K562 (cell line): ENCODE measurements around the gene KIF4B. TPM values are rescaled to one million over a fixed set of nuclear protein-coding genes. Genes with fewer than 3 reads are reported as not detected.

ENCODE experiments used
- ATAC-seq: fragments of 200-7000 bp; cut with Tn5 transposase; 3 replicates; pipeline ENCODE4 v1.9.1; 2020; ENCODE audit warnings: moderate library complexity
- BruUV-seq: library from RNA; stranded (reverse); fragments of 400-500 nt; replicated peaks from 2 replicates; lab custom pipeline; 2021; lab: Mats Ljungman, UMichigan
- CTCF ChIA-PET: fragments of 300-600 bp; formaldehyde crosslinking; extraction: SDS; loops from one replicate; lab custom pipeline; 2021; ENCODE audit warnings: low intra/inter-chr PET ratio; lab: Yijun Ruan, JAX
- POLR2A ChIA-PET: fragments of 300-600, 350-650 bp; sonication (Branson Sonifier 250); formaldehyde crosslinking; extraction: SDS; loops from one replicate; lab custom pipeline; 2021; ENCODE audit warnings: antibody characterized with exemption, inconsistent platforms; lab: Yijun Ruan, JAX
- DNase-seq, 4 experiments: peaks; one replicate each; pipeline versions ENCODE4 v3.0.0 to v3.0.0-alpha.2; 2011 to 2018; ENCODE audit warnings: low spot score in 3 of 4, mixed read lengths in 3 of 4; ENCODE audit errors: extremely low read depth in 1 of 4
- FAIRE-seq: peaks from 2 replicates; lab custom pipeline; 2011; peaks lifted over from hg19 to GRCh38; lab: Jason Lieb, UNC
- H2AFZ ChIP-seq: 2 replicates; pipeline ENCODE4 v1.6.0; 2011; ENCODE audit warnings: low read depth, low read length, control low read depth, inconsistent platforms
- H3K27ac ChIP-seq: fragments of 200-600 bp; 3 replicates; pipeline ENCODE4 v1.8.0; 2011; ENCODE audit warnings: low read depth, mild to moderate bottlenecking, control low read depth, inconsistent platforms, low read length, moderate library complexity, mixed read lengths; ENCODE audit errors: extremely low read depth
- H3K27me3 ChIP-seq, 2 experiments: fragments of 300-600 bp in 1 of 2; 2 replicates in 1 of 2; 3 replicates in 1 of 2; pipeline versions ENCODE4 v1.6.0 to v1.8.0; 2011; ENCODE audit warnings: inconsistent platforms in 2 of 2, low read length in 2 of 2, mild to moderate bottlenecking in 1 of 2, mixed read lengths in 1 of 2, moderate library complexity in 1 of 2; ENCODE audit not compliant: control insufficient read depth in 2 of 2, insufficient read depth in 2 of 2
- H3K36me3 ChIP-seq: fragments of 300-600 bp; 3 replicates; pipeline ENCODE4 v1.8.0; 2011; ENCODE audit warnings: mild to moderate bottlenecking, low read length, inconsistent platforms; ENCODE audit not compliant: control insufficient read depth, insufficient read depth
- H3K4me1 ChIP-seq, 2 experiments: fragments of 200-600 bp in 1 of 2; replicated peaks in 1 of 2; 2 replicates in 1 of 2; 3 replicates in 1 of 2; pipeline versions ENCODE4 v1.5.1 to v1.8.0; 2011; ENCODE audit warnings: inconsistent platforms in 2 of 2, low read length in 2 of 2, mild to moderate bottlenecking in 1 of 2, mixed read lengths in 1 of 2, moderate library complexity in 1 of 2; ENCODE audit not compliant: control insufficient read depth in 2 of 2, insufficient read depth in 2 of 2
- H3K4me2 ChIP-seq: 2 replicates; pipeline ENCODE4 v1.6.1; 2011; ENCODE audit warnings: low read length, control low read depth, inconsistent platforms, mixed read lengths; ENCODE audit not compliant: insufficient read depth
- H3K4me3 ChIP-seq: fragments of 200-600 bp; sonication (generic), shearing (Covaris generic); 2 replicates; pipeline ENCODE4 v1.5.1; 2016; ENCODE audit warnings: control low read depth, inconsistent platforms
- H3K79me2 ChIP-seq: fragments of 200-600 bp; 3 replicates; pipeline ENCODE4 v1.8.0; 2011; ENCODE audit warnings: low read length, inconsistent platforms; ENCODE audit not compliant: control insufficient read depth, insufficient read depth
- H3K9ac ChIP-seq, 2 experiments: 2 replicates each; pipeline versions ENCODE4 v1.6.0 to v1.6.1; 2011; ENCODE audit warnings: low read depth in 2 of 2, low read length in 2 of 2, control low read depth in 1 of 2, inconsistent platforms in 1 of 2, mild to moderate bottlenecking in 1 of 2, mixed read lengths in 1 of 2; ENCODE audit not compliant: insufficient read depth in 1 of 2
- H3K9me1 ChIP-seq: one replicate; pipeline ENCODE4 v1.6.0; 2011; ENCODE audit warnings: inconsistent platforms, mild to moderate bottlenecking, low read length, moderate library complexity; ENCODE audit not compliant: control insufficient read depth, insufficient read depth
- H3K9me3 ChIP-seq: replicated peaks from 2 replicates; pipeline ENCODE4 v1.5.1; 2011; ENCODE audit warnings: low read depth, low read length, inconsistent platforms; ENCODE audit not compliant: control insufficient read depth, insufficient read depth
- H4K20me1 ChIP-seq: replicated peaks from 2 replicates; pipeline ENCODE4 v1.6.1; 2011; ENCODE audit warnings: low read length, inconsistent platforms, mixed read lengths; ENCODE audit not compliant: control insufficient read depth, insufficient read depth
- CBX5 ChIP-seq: IDR thresholded peaks from 2 replicates; pipeline ENCODE4 v1.6.1; 2014; ENCODE audit warnings: low read depth, borderline replicate concordance
- HCFC1 ChIP-seq: IDR thresholded peaks from 2 replicates; pipeline ENCODE4 v1.6.1; 2012; ENCODE audit warnings: low read depth, low read length, improper control_type of control experiment
- ILK ChIP-seq: fragments of 450-650 bp; IDR thresholded peaks from 2 replicates; pipeline ENCODE4 v1.6.1; 2016; ENCODE audit warnings: missing genetic modification characterization, low read depth, mild to moderate bottlenecking, missing compliant biosample characterization, moderate library complexity, borderline replicate concordance
- MYBL2 ChIP-seq, 2 experiments: fragments of 450-650 bp in 1 of 2; sonication (generic) in 1 of 2; formaldehyde crosslinking in 1 of 2; IDR thresholded peaks; 2 replicates each; pipeline versions ENCODE4 v1.6.1 to v1.8.1; 2017 to 2022; ENCODE audit warnings: borderline replicate concordance in 1 of 2, inconsistent platforms in 1 of 2, low read depth in 1 of 2, mild to moderate bottlenecking in 1 of 2, missing genetic modification reagents in 1 of 2, moderate library complexity in 1 of 2
- PHTF2 ChIP-seq: fragments of 250-450 bp; sonication (Bioruptor Pico); IDR thresholded peaks from 2 replicates; pipeline ENCODE4 v1.5.0; 2021; ENCODE audit warnings: mild to moderate bottlenecking
- RFX5 ChIP-seq: IDR thresholded peaks from 2 replicates; pipeline ENCODE4 v1.6.1; 2011; ENCODE audit warnings: low read depth, mild to moderate bottlenecking, improper control_type of control experiment, low read length
- SP2 ChIP-seq: IDR thresholded peaks from 2 replicates; pipeline ENCODE4 v1.6.1; 2011; ENCODE audit warnings: mild to moderate bottlenecking, low read depth, low read length, moderate library complexity; ENCODE audit not compliant: poor library complexity, severe bottlenecking; ENCODE audit errors: extremely low read depth
- TEAD2 ChIP-seq: fragments of 450-650 bp; IDR thresholded peaks from 2 replicates; pipeline ENCODE4 v1.6.1; 2016; ENCODE audit warnings: missing genetic modification characterization, control low read depth, missing compliant biosample characterization
- ZBTB8A ChIP-seq: fragments of 450-650 bp; IDR thresholded peaks from 2 replicates; pipeline ENCODE4 v1.6.1; 2018; ENCODE audit warnings: mild to moderate bottlenecking, moderate library complexity; ENCODE audit not compliant: partially characterized antibody
- ZNF146 ChIP-seq: IDR thresholded peaks from one replicate; pipeline ENCODE4 v1.6.1; 2018; ENCODE audit warnings: missing compliant biosample characterization; ENCODE audit not compliant: unreplicated experiment
- ZNF354B ChIP-seq: fragments of 250-450 bp; sonication (Bioruptor Pico); IDR thresholded peaks from 2 replicates; pipeline ENCODE4 v1.4.0; 2020
- ZNF76 ChIP-seq: fragments of 250-450 bp; sonication (Bioruptor Pico); IDR thresholded peaks from 2 replicates; pipeline ENCODE4 v1.4.0; 2020; ENCODE audit warnings: mild to moderate bottlenecking, moderate library complexity, borderline replicate concordance
- WGBS: fragments of 100-300 bp; shearing (Covaris generic); methylation state at CpG from one replicate; pipeline ENCODE4 v1.1.6; 2016; ENCODE audit warnings: low coverage, mixed read lengths; ENCODE audit not compliant: insufficient coverage; ENCODE audit errors: missing lambda C conversion rate; 5-methylcytosine and 5-hydroxymethylcytosine counted together
- in situ Hi-C: fragments of 300-500 bp; cut with MboI; formaldehyde crosslinking; loops from 4 replicates; pipeline ENCODE4 v1.15.0; 2018; ENCODE audit warnings: inconsistent platforms, mixed read lengths
- intact Hi-C: fragments of 100-400 bp; cut with micrococcal nuclease; formaldehyde crosslinking; loops from 2 replicates; pipeline ENCODE4 v1.14.2; 2022
- polyA plus RNA-seq, 8 experiments: library from polyadenylated mRNA; depleted of rRNA in 4 of 8; stranded (reverse) in 5 of 8; unstranded in 3 of 8; fragments of >200 nt; fragmentation: Nextera tagmentation in 2 of 8; fragmentation: Illumina TruSeq in 1 of 8; extraction: Ambion mirVana in 2 of 8; extraction: Trizol in 1 of 8; gene quantifications; 2 replicates each; pipeline versions ENCODE4 v1.2.1 to v1.2.3, GENCODE V29; 2011 to 2014; ENCODE audit warnings: inconsistent platforms in 1 of 8, missing spikeins in 1 of 8
- total RNA-seq, 7 experiments: library from RNA; depleted of rRNA in 6 of 7; stranded (reverse); fragments of >200 nt in 6 of 7; fragmentation: Illumina TruSeq in 2 of 7; extraction: Trizol in 2 of 7; gene quantifications; 2 replicates each; pipeline versions ENCODE4 v1.2.1 to v1.2.3, GENCODE V29; 2011 to 2021; ENCODE audit warnings: low replicate concordance in 1 of 7
- TF ChIP-seq, protein P1 (sequence below): fragments of 250-450 bp; sonication (Bioruptor Pico); IDR thresholded peaks from 2 replicates; pipeline ENCODE4 v1.5.0; 2020; ENCODE audit warnings: mild to moderate bottlenecking, borderline replicate concordance
- TF ChIP-seq, protein P2 (sequence below): fragments of 450-650 bp; formaldehyde crosslinking; IDR thresholded peaks from 2 replicates; pipeline ENCODE4 v1.4.0; 2020; ENCODE audit warnings: mild to moderate bottlenecking, mixed read lengths
- TF ChIP-seq, protein P3 (sequence below), 3 experiments: IDR thresholded peaks in 2 of 3; conservative IDR thresholded peaks in 1 of 3; 2 replicates each; pipeline ENCODE4 v1.5.1; 2011 to 2012; ENCODE audit warnings: low read length in 3 of 3, mild to moderate bottlenecking in 3 of 3, control low read depth in 2 of 3, improper control_type of control experiment in 1 of 3, inconsistent platforms in 1 of 3, low read depth in 1 of 3, mixed read lengths in 1 of 3, moderate library complexity in 1 of 3; ENCODE audit not compliant: insufficient read depth in 2 of 3

KIF4B gene
- total and polyA plus RNA-seq, 9 of the 15 experiments (the other 6 are each of a cell fraction or from before 2014, with no cell fraction given), result 0.01 to 0.09 (median 0.07) TPM; not detected in 2

DNA sequence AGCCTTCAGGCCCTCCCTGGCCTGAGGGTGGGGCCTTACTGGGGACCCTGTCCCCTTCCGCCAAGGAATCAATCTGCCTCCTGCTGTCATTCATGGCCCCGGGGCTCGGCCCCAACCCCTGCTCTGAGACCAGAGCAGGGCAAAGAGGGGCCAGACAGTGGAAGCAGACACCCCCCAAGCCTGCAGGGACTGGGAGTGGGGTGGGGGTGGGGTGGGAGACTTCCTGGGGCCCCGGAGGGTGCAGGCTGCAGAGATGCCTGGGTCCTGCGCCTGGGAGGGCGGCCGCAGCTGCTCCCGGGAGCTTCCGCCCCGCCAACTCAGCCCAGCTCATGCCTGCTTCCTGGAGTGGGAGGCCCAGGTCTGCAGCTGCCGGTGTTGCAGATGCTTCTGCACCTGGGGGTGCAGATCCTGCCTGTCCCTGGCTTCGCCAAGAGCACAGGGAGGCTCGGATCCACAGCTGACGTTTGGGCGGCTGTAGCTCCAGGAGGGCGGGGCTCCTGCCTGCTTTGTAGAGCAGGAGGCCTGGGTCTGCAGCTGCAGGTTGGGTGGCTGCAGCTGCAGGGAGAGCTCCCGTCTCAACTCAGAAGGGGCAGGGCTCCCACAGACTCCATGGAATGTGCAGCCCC lies 6.2 kb downstream of the KIF4B start (continued):
- TF ChIP-seq ILK, result no peak

DNA sequence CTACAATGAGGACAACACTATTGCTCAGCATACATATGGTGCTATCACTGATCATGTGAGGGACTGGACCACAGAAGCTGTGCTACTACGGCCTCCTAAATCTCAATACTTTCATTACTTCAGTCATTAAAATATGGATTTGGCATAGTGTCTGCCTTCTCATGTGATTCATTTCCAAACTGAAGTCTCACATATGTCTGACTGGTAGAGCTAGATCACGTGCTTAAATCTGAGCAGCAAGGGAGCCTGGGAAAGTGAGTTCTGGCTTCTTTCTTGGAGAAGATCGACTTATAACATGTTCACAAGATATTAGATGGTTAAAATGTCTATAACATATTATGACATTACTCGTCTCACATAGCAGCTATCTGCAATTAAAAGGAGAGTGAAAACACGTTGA lies 8.3 kb downstream of the KIF4B start:
- no peaks in the 10 kb centered on the region for H3K36me3 ChIP-seq
- no peak for FAIRE-seq
- no peak overlapping the region for H3K9ac ChIP-seq
- ChIA-PET CTCF (no interaction called here), POLR2A (no interaction called here)
- WGBS, result 1% methylated on average over 5 of the region's 5 CpGs
- no peak overlapping the region for H3K4me3 ChIP-seq
- ATAC-seq, result peak; percentile 57; the same call in 2 of the 3 replicates
- H3K27me3 ChIP-seq, result peaks cover 6 to 18% of the 10 kb centered on the region in 2 experiments; a peak in 4 of 5 replicates
- intact Hi-C loops, result no loop called here
- no peak overlapping the region for H3K4me2 ChIP-seq
- no peak for DNase-seq
- in situ Hi-C loops, result no loop called here
- peaks cover 0 to 10% of the 10 kb centered on the region in 2 experiments; a peak in 3 of 5 replicates for H3K4me1 ChIP-seq
- no peaks in the 10 kb centered on the region for H3K79me2 ChIP-seq
- H2AFZ ChIP-seq, result no peak overlapping the region
- no peak overlapping the region for H3K27ac ChIP-seq
- H4K20me1 ChIP-seq, result no peaks in the 10 kb centered on the region
- no peaks in the 10 kb centered on the region for H3K9me3 ChIP-seq
- BruUV-seq, result no TSS peak
- H3K9me1 ChIP-seq, result no peaks in the 10 kb centered on the region
- TF ChIP-seq TEAD2 (no peak), PHTF2 (no peak), ZNF146 (CRISPR knock-in tag) (no peak), HCFC1 (peak; percentile 68), SP2 (no peak), ZBTB8A (no peak), MYBL2 (IDR thresholded peaks at IDR 0.05; ENCODE audit: low read depth) (no peak), MYBL2 (CRISPR knock-in tag; IDR thresholded peaks at IDR 0.05; ENCODE audit: borderline replicate concordance) (no peak), RFX5 (no peak), CBX5 (no peak), ZNF354B (CRISPR knock-in tag) (no peak), ZNF76 (no peak)
- TF ChIP-seq, protein P1, sequence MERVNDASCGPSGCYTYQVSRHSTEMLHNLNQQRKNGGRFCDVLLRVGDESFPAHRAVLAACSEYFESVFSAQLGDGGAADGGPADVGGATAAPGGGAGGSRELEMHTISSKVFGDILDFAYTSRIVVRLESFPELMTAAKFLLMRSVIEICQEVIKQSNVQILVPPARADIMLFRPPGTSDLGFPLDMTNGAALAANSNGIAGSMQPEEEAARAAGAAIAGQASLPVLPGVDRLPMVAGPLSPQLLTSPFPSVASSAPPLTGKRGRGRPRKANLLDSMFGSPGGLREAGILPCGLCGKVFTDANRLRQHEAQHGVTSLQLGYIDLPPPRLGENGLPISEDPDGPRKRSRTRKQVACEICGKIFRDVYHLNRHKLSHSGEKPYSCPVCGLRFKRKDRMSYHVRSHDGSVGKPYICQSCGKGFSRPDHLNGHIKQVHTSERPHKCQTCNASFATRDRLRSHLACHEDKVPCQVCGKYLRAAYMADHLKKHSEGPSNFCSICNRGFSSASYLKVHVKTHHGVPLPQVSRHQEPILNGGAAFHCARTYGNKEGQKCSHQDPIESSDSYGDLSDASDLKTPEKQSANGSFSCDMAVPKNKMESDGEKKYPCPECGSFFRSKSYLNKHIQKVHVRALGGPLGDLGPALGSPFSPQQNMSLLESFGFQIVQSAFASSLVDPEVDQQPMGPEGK (CRISPR knock-in tag), result no peak
- TF ChIP-seq, protein P2, sequence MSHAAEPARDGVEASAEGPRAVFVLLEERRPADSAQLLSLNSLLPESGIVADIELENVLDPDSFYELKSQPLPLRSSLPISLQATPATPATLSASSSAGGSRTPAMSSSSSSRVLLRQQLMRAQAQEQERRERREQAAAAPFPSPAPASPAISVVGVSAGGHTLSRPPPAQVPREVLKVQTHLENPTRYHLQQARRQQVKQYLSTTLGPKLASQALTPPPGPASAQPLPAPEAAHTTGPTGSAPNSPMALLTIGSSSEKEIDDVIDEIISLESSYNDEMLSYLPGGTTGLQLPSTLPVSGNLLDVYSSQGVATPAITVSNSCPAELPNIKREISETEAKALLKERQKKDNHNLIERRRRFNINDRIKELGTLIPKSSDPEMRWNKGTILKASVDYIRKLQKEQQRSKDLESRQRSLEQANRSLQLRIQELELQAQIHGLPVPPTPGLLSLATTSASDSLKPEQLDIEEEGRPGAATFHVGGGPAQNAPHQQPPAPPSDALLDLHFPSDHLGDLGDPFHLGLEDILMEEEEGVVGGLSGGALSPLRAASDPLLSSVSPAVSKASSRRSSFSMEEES (CRISPR knock-in tag), result peak; percentile 51
- TF ChIP-seq, protein P3, sequence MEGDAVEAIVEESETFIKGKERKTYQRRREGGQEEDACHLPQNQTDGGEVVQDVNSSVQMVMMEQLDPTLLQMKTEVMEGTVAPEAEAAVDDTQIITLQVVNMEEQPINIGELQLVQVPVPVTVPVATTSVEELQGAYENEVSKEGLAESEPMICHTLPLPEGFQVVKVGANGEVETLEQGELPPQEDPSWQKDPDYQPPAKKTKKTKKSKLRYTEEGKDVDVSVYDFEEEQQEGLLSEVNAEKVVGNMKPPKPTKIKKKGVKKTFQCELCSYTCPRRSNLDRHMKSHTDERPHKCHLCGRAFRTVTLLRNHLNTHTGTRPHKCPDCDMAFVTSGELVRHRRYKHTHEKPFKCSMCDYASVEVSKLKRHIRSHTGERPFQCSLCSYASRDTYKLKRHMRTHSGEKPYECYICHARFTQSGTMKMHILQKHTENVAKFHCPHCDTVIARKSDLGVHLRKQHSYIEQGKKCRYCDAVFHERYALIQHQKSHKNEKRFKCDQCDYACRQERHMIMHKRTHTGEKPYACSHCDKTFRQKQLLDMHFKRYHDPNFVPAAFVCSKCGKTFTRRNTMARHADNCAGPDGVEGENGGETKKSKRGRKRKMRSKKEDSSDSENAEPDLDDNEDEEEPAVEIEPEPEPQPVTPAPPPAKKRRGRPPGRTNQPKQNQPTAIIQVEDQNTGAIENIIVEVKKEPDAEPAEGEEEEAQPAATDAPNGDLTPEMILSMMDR (IDR thresholded peaks at IDR 0.05 in 2 of 3, conservative IDR thresholded peaks at IDR 0.05 in 1 of 3; ENCODE audit: insufficient read depth in 2 of 3, low read depth in 1 of 3, low read length in 3 of 3), result no peak
